ENCODE results near the gene BIRC6. TPM values are rescaled to one million over a fixed set of nuclear protein-coding genes. Genes with fewer than 3 reads are reported as not detected.

BIRC6 gene
- total RNA-seq, 4 donors from 2014 or later: 142 to 268 (median 218) TPM

DNA sequence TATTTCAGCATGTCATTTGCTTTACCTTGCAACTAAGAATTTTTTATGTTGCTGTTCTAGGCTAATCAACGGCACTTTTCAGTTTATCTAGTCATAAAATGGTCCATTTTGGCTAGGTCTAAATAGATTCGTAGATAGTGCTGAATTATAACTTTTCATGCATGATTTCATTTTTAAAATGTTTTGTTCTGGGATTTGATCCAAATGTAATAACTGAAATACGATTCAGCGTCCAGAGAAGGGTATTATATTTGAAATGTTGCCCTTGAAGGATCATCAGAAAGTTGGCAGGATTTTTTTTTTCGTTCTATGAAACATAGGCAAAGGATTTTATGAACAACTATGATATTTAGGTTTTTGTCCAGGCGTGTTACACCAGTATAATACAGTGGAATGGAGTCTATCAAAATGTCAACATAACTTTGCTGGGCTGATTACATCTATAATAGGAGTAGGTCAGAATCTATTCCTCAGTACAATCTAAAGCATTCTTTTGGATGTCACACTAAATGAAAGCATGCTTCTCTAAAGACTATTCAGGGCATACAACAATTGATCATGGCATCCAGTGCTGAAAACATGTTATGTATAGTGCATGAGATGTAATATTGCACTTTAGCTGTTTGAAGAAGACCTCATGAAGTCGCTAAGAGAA lies 295.9 kb downstream of the BIRC6 start:
- peaks cover 3 to 10% of the 10 kb centered on the region in 2 donors for H3K4me1 ChIP-seq
- intact Hi-C loops (cut with DNase I): no loop called here
- no peaks in the 10 kb centered on the region for H3K36me3 ChIP-seq
- no peak for TF ChIP-seq POLR2A (IDR thresholded peaks at IDR 0.05)
- TF ChIP-seq, protein P1, sequence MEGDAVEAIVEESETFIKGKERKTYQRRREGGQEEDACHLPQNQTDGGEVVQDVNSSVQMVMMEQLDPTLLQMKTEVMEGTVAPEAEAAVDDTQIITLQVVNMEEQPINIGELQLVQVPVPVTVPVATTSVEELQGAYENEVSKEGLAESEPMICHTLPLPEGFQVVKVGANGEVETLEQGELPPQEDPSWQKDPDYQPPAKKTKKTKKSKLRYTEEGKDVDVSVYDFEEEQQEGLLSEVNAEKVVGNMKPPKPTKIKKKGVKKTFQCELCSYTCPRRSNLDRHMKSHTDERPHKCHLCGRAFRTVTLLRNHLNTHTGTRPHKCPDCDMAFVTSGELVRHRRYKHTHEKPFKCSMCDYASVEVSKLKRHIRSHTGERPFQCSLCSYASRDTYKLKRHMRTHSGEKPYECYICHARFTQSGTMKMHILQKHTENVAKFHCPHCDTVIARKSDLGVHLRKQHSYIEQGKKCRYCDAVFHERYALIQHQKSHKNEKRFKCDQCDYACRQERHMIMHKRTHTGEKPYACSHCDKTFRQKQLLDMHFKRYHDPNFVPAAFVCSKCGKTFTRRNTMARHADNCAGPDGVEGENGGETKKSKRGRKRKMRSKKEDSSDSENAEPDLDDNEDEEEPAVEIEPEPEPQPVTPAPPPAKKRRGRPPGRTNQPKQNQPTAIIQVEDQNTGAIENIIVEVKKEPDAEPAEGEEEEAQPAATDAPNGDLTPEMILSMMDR (IDR thresholded peaks at IDR 0.05): no peak
- WGBS, 2 donors: 50 to 53% methylated on average over 7 of the region's 7 CpGs
- no peaks in the 10 kb centered on the region for H3K27me3 ChIP-seq
- peak overlapping the region in 1 of 3 donors; percentile 29 for H3K27ac ChIP-seq
- no peak for DNase-seq
- no peak overlapping the region for H3K4me3 ChIP-seq (replicated peaks in 1 of 3)
- no peaks in the 10 kb centered on the region for H3K9me3 ChIP-seq

DNA sequence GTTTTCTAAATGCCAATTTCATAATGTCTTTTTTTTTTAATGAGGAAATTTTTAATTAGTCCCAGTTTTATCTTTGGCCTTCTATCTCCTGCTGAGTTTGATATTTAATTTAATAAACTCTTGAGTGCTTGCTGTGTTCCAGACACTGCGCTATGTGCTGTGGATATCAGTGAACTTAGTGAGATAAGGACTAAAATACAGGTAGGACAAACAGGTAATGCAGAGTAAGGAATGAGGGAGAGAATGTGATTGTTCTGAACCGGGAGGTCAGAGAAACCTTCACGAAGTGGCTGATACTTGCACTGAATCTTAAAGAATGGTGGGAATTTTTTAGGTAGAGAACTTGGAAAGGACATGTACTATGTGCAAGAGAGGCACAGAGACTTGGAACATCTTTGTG lies 299.2 kb downstream of the BIRC6 start:
- Histone ChIP-seq H3K9me3 (no peaks in the 10 kb centered on the region), H3K4me1 (peaks cover 3 to 10% of the 10 kb centered on the region in 2 donors), H3K27me3 (no peaks in the 10 kb centered on the region), H3K36me3 (no peaks in the 10 kb centered on the region), H3K27ac (no peak overlapping the region), H3K4me3 (replicated peaks in 1 of 3) (no peak overlapping the region)
- WGBS, 2 donors: 93 to 96% methylated on average over 3 of the region's 3 CpGs
- no peak for DNase-seq
- no peak for TF ChIP-seq POLR2A (IDR thresholded peaks at IDR 0.05)
- TF ChIP-seq, protein P1 (IDR thresholded peaks at IDR 0.05): no peak
- intact Hi-C loops (cut with DNase I): no loop called here

DNA sequence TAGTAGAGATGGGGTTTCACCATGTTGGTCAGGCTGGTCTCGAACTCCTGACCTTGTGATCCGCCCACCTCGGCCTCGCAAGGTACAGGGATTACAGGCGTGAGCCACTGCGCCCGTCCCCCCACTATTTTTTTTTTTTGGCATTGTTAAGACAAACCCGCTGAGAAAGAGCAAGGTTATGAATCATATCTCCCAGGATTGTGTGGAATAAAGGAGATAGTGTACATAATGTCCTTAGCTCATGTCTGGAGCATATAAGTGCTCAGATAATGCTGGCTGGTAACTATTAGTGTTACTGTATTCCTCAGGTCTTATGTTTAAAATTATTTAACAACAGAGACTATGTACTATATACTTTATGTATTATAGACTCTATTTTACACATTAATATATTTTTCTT lies 307.0 kb downstream of the BIRC6 start:
- no peaks in the 10 kb centered on the region for H3K9me3 ChIP-seq
- H3K36me3 ChIP-seq: no peaks in the 10 kb centered on the region
- intact Hi-C loops (cut with DNase I): no loop called here
- H3K4me3 ChIP-seq (replicated peaks in 1 of 3): no peak overlapping the region
- H3K27ac ChIP-seq: no peak overlapping the region
- TF ChIP-seq, protein P1 (IDR thresholded peaks at IDR 0.05): no peak
- TF ChIP-seq POLR2A (IDR thresholded peaks at IDR 0.05): no peak
- no peaks in the 10 kb centered on the region for H3K4me1 ChIP-seq
- WGBS, 2 donors: 95 to 98% methylated on average over 8 of the region's 8 CpGs
- no peaks in the 10 kb centered on the region for H3K27me3 ChIP-seq
- no peak for DNase-seq

DNA sequence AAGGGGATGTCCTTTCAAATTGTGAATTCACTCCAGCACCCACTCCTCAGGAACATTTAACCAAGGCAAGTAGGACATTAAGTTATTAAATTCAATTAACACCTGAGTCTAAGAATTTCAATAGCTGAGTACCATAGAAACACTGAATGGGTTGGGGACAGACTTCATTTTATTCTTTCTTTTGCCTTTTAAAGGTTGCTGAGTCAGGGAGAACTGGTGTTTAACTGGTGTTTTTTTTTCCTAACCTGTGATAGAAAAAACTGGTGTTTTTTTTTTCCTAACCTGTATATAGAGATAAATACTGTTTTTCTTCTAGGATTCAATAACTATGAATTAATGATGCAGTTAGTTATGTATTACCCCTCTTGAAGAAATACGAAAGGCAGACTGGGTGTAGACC lies 309.9 kb downstream of the BIRC6 start:
- DNase-seq: no peak
- TF ChIP-seq, protein P1 (IDR thresholded peaks at IDR 0.05): no peak
- TF ChIP-seq POLR2A (IDR thresholded peaks at IDR 0.05): no peak
- Histone ChIP-seq H3K9me3 (no peaks in the 10 kb centered on the region), H3K4me3 (replicated peaks in 1 of 3) (no peak overlapping the region), H3K36me3 (no peaks in the 10 kb centered on the region), H3K27me3 (no peaks in the 10 kb centered on the region), H3K27ac (no peak overlapping the region), H3K4me1 (no peaks in the 10 kb centered on the region)
- intact Hi-C loops (cut with DNase I): no loop called here
- 98 to 100% methylated on average over 1 of the region's 1 CpG for WGBS, 2 donors

DNA sequence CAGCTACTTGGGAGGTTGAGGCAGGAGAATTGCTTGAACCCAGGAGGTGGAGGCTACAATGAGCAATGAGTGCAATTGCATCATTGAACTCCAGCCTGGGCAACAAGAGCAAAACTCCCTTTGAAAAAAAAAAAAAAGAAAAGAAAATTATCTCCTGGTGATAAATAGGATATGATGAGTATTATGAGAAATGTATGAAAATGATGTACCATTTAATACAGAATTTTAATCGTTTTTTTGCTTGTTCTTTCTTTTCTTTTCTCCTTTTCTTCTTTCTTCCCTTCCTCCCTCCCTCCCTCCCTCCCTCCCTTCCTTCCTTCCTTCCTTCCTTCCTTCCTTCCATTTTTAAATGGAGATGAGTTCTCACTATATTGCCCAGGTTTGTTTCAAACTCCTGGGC lies 311.4 kb downstream of the BIRC6 start:
- Histone ChIP-seq H3K27me3 (no peaks in the 10 kb centered on the region), H3K4me1 (no peaks in the 10 kb centered on the region), H3K36me3 (no peaks in the 10 kb centered on the region), H3K9me3 (no peaks in the 10 kb centered on the region), H3K4me3 (replicated peaks in 1 of 3) (no peak overlapping the region), H3K27ac (no peak overlapping the region)
- 85 to 95% methylated on average over 1 of the region's 1 CpG for WGBS, 2 donors
- no peak for DNase-seq
- intact Hi-C loops (cut with DNase I): no loop called here
- TF ChIP-seq, protein P1 (IDR thresholded peaks at IDR 0.05): no peak
- TF ChIP-seq POLR2A (IDR thresholded peaks at IDR 0.05): no peak

MicroRNAs within 50 kb of the gene (microRNA counts, 767-probe panel; counts per million panel counts)
- microRNA hsa-miR-558: 0 to 3,025 counts per million in 2 donors

Small RNA genes within 50 kb of the gene (microRNA-seq; reads per million reads assigned to microRNA genes)
- gene MIR4765: not detected
- not detected for gene MIR558

Small RNA genes within 50 kb of the gene (small RNA-seq; reads per million reads assigned to genes)
- gene MIR4765 (not detected), gene MIR558 (not detected)

Other genes starting within 250 kb of the BIRC6 start
- gene SLC30A6, start 191.2 kb upstream of the BIRC6 start, total RNA-seq: 10 to 100 TPM; 26.2 to 33.1 (median 29.4) TPM
- gene NLRC4, start 92.1 kb upstream of the BIRC6 start, total RNA-seq: 1 to 10 TPM in 1 of 4 donors, under 1 TPM in 3; 0.29 to 1.7 (median 0.34) TPM
- gene YIPF4, start 79.1 kb upstream of the BIRC6 start, total RNA-seq: 10 to 100 TPM; 17.6 to 28.3 (median 23.8) TPM